Thyroid gland (tissue), 4 donors: ENCODE results near the gene AJAP1. TPM values are rescaled to one million over a fixed set of nuclear protein-coding genes. Genes with fewer than 3 reads are reported as not detected.

Source experiments
- DNase-seq, 2 donors: peaks; one replicate each; pipeline ENCODE4 v3.0.0-alpha.2; 2019
- H3K27ac ChIP-seq, 3 donors: fragments of 200-600 bp; sonication (generic); 1 replicate in 2 of 3; 2 replicates in 1 of 3; pipeline ENCODE4 v1.5.1; 2016 to 2019; ENCODE audit warnings: mild to moderate bottlenecking in 1 of 3, moderate library complexity in 1 of 3
- H3K27me3 ChIP-seq: fragments of 200-600 bp; sonication (generic); one replicate; pipeline ENCODE4 v1.5.1; 2019
- H3K36me3 ChIP-seq, 2 donors: fragments of 200-600 bp; sonication (generic); one replicate each; pipeline ENCODE4 v1.5.1; 2016 to 2019
- H3K4me1 ChIP-seq, 2 donors: fragments of 200-600 bp; sonication (generic); one replicate each; pipeline ENCODE4 v1.5.1; 2017 to 2019
- H3K4me3 ChIP-seq, 3 donors: fragments of 200-600 bp; sonication (generic); replicated peaks in 1 of 3; 1 replicate in 2 of 3; 2 replicates in 1 of 3; pipeline ENCODE4 v1.5.1; 2016; ENCODE audit warnings: mild to moderate bottlenecking in 1 of 3
- H3K9me3 ChIP-seq: fragments of 200-600 bp; sonication (generic); one replicate; pipeline ENCODE4 v1.5.1; 2017
- CTCF ChIP-seq, 6 experiments: fragments of 200-600 bp in 3 of 6; fragments of 450-650 bp in 3 of 6; sonication (generic) in 3 of 6; IDR thresholded peaks; one replicate each; pipeline ENCODE4 v1.5.1; 2016 to 2019; ENCODE audit warnings: antibody characterized with exemption in 6 of 6, mild to moderate bottlenecking in 2 of 6, inconsistent platforms in 1 of 6, moderate library complexity in 1 of 6
- POLR2A ChIP-seq, 2 donors: fragments of 450-650 bp; IDR thresholded peaks; one replicate each; pipeline ENCODE4 v1.6.1; 2017; ENCODE audit warnings: antibody characterized with exemption in 2 of 2, mild to moderate bottlenecking in 2 of 2, moderate library complexity in 1 of 2
- WGBS, 2 donors: methylation state at CpG; one replicate each; pipeline ENCODE4 v1.1.5; 2017; 5-methylcytosine and 5-hydroxymethylcytosine counted together
- intact Hi-C: fragments of 100-400 bp; cut with DNase I; formaldehyde crosslinking; loops from one replicate; pipeline ENCODE4 v1.15.1; 2023
- total RNA-seq, 4 donors: library from RNA; depleted of rRNA; stranded (reverse); fragments of >200 nt; gene quantifications; one replicate each; pipeline ENCODE4 v1.2.3, GENCODE V29; 2016

The AJAP1 gene
- total RNA-seq, 4 donors from 2014 or later = 0.22 to 1.6 (median 0.81) TPM

GRCh38 chr1:4775506-4775905 is 121.1 kb downstream of the AJAP1 start:
- H3K36me3 ChIP-seq = no peaks in the 10 kb centered on the region
- DNase-seq = no peak
- no peak overlapping the region for H3K4me3 ChIP-seq
- intact Hi-C loops = no loop called here
- H3K27me3 ChIP-seq = no peaks in the 10 kb centered on the region
- no peak overlapping the region for H3K27ac ChIP-seq
- H3K9me3 ChIP-seq = no peaks in the 10 kb centered on the region
- TF ChIP-seq CTCF (IDR thresholded peaks at IDR 0.05) (no peak), POLR2A (IDR thresholded peaks at IDR 0.05) (no peak)
- WGBS, 2 donors = 80 to 87% methylated on average over 9 of the region's 9 CpGs
- H3K4me1 ChIP-seq = peaks cover 0 to 7% of the 10 kb centered on the region in 2 donors

DNA sequence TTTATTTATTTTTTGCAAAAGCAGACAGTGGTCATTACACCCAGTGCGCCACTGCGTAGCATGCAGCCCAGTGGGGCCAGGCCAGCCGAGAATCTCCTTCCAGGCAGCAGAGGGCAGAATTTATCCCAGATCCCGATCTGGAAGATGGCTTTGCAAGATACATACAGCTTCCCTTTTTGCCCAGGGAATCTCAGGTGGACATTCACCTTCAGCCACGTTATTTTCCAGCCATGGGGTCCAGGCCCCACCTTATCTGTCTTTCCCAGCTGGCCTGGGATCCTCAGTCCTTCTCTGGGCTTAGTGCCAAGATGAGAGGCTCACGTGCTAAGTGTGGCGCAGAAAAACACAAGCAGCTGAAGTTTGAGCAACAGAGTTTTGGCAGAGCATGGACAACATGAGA is 123.6 kb downstream of the AJAP1 start:
- Histone ChIP-seq H3K27ac (no peak overlapping the region), H3K4me3 (no peak overlapping the region), H3K36me3 (no peaks in the 10 kb centered on the region), H3K4me1 (peaks cover 0 to 7% of the 10 kb centered on the region in 2 donors), H3K27me3 (no peaks in the 10 kb centered on the region), H3K9me3 (no peaks in the 10 kb centered on the region)
- TF ChIP-seq CTCF (IDR thresholded peaks at IDR 0.05) = peak in 3 of 6 experiments; percentile 40 to 45 (median 40)
- no peak for TF ChIP-seq POLR2A (IDR thresholded peaks at IDR 0.05)
- 29 to 37% methylated on average over 7 of the region's 7 CpGs for whole genome bisulfite sequencing, 2 donors
- intact Hi-C loops = no loop called here
- peak; percentile 43 to 44 for DNase-seq

DNA sequence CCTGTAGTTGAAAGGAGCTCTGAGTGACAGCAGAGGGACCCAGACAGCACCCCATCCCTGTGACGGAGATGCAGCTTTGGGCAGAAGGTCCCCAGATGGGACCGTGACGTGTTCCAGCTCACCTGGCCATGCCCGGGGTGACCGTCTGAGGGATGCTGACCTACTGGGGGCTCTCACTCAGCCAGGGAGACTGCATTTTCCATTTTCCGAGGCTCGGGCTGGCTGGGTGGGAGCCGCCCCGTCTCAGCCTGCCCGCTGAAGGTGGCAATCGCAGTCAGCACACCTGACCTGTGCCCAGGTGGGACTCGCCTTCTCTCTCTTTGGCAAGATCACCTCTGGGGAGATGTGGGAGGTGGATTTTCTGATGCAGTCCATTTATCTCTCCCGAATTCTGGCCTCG is 127.2 kb downstream of the AJAP1 start:
- Histone ChIP-seq H3K4me1 (peaks cover 0 to 7% of the 10 kb centered on the region in 2 donors), H3K9me3 (no peaks in the 10 kb centered on the region), H3K4me3 (no peak overlapping the region), H3K27me3 (no peaks in the 10 kb centered on the region), H3K36me3 (no peaks in the 10 kb centered on the region), H3K27ac (no peak overlapping the region)
- 86 to 97% methylated on average over 13 to 14 of the region's 14 CpGs for WGBS, 2 donors
- TF ChIP-seq POLR2A (IDR thresholded peaks at IDR 0.05) (no peak), CTCF (IDR thresholded peaks at IDR 0.05) (no peak)
- intact Hi-C loops = no loop called here
- DNase-seq = no peak

- no peaks in the 10 kb centered on the region for H3K4me1 ChIP-seq
- WGBS, 2 donors = 90 to 97% methylated on average over 12 to 16 of the region's 17 CpGs
- no peak overlapping the region for H3K27ac ChIP-seq
- no peaks in the 10 kb centered on the region for H3K36me3 ChIP-seq
- intact Hi-C loops = no loop called here
- TF ChIP-seq POLR2A (IDR thresholded peaks at IDR 0.05) (no peak), CTCF (IDR thresholded peaks at IDR 0.05) (no peak)
- H3K27me3 ChIP-seq = no peaks in the 10 kb centered on the region
- no peak overlapping the region for H3K4me3 ChIP-seq
- H3K9me3 ChIP-seq = no peaks in the 10 kb centered on the region
- DNase-seq = no peak
Measured at GRCh38 chr1:4784761-4785160, 130.4 kb downstream of the AJAP1 start.

DNA sequence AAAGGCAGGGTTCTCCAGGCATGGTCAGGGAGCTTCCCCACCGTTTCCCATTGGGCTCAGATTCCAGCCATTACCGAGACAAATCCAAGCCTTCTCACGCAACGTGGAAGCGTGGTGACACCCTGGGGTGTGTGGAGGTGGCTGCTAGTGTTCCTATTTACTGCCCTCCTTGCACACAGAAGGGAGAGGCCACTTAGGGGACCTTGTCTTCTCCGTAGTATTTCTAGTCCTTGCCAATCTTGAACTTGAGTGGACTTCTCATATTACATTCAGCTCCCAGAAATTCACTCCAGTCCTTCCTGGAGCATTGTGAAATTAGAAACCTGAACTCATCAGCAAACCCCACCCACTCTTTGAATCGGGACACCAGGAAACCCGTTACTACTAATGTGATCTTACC is 131.6 kb downstream of the AJAP1 start:
- no peak for DNase-seq
- intact Hi-C loops = no loop called here
- Histone ChIP-seq H3K4me1 (no peaks in the 10 kb centered on the region), H3K4me3 (no peak overlapping the region), H3K36me3 (no peaks in the 10 kb centered on the region), H3K27ac (no peak overlapping the region), H3K27me3 (no peaks in the 10 kb centered on the region), H3K9me3 (no peaks in the 10 kb centered on the region)
- WGBS, 2 donors = 36 to 60% methylated on average over 8 of the region's 8 CpGs
- TF ChIP-seq CTCF (IDR thresholded peaks at IDR 0.05) (no peak), POLR2A (IDR thresholded peaks at IDR 0.05) (no peak)
